ENCODE results near the gene PABPN1. TPM values are rescaled to one million over a fixed set of nuclear protein-coding genes. Genes with fewer than 3 reads are reported as not detected.

Gene PABPN1
- total RNA-seq, 1 experiment from 2014 or later = 184 TPM

- Histone ChIP-seq H3K27ac (ENCODE audit: low read depth, low read length) (peak overlapping the region; percentile 83), H3K4me1 (ENCODE audit: control insufficient read depth in 1 of 2, insufficient read depth in 2 of 2, low read length in 2 of 2) (peaks cover 12 to 23% of the 10 kb centered on the region in 2 experiments; a peak in 3 of 4 replicates), H3K79me2 (ENCODE audit: insufficient read depth, low read length) (peaks cover 31% of the 10 kb centered on the region), H4K20me1 (ENCODE audit: insufficient read depth) (no peaks in the 10 kb centered on the region), H2AFZ (ENCODE audit: low read depth, low read length, poor library complexity, severe bottlenecking) (no peak overlapping the region), H3K36me3 (ENCODE audit: control insufficient read depth in 1 of 2, insufficient read depth in 2 of 2, low read length in 2 of 2) (peaks cover 30 to 31% of the 10 kb centered on the region in 2 experiments; a peak in 3 of 4 replicates), H3K4me3 (replicated peaks in 1 of 2; ENCODE audit: low read depth in 1 of 2, low read length in 2 of 2) (peak overlapping the region; percentile 64 to 98), H3K4me2 (ENCODE audit: low read length) (peak overlapping the region; percentile 89), H3K27me3 (ENCODE audit: insufficient read depth, low read length) (no peaks in the 10 kb centered on the region), H3K9ac (ENCODE audit: low read length) (peak overlapping the region; percentile 97), H3K9me2 (ENCODE audit: insufficient read depth) (no peaks in the 10 kb centered on the region), H3K9me3 (ENCODE audit: control insufficient read depth in 1 of 2, insufficient read depth in 1 of 2, low read depth in 1 of 2, low read length in 2 of 2) (no peaks in the 10 kb centered on the region)
- no peak for TF ChIP-seq SIN3A (IDR thresholded peaks at IDR 0.05; ENCODE audit: low read depth)
- no peak for TF ChIP-seq FOSL1 (IDR thresholded peaks at IDR 0.05; ENCODE audit: low read depth)
- TF ChIP-seq SRF (IDR thresholded peaks at IDR 0.05; ENCODE audit: low read depth) = no peak
- no peak for TF ChIP-seq ELF1 (IDR thresholded peaks at IDR 0.05; ENCODE audit: borderline replicate concordance, low read depth)
- no peak for TF ChIP-seq REST (IDR thresholded peaks at IDR 0.05; ENCODE audit: low read depth)
- TF ChIP-seq ATF3 (IDR thresholded peaks at IDR 0.05) = no peak
- no peak for TF ChIP-seq POLR2AphosphoS5 (IDR thresholded peaks at IDR 0.05; ENCODE audit: low read depth, low read length)
- TF ChIP-seq MAX (IDR thresholded peaks at IDR 0.05) = no peak
- ATAC-seq = no peak
- DNase-seq (ENCODE audit: low read depth, low spot score) = no peak
- POLR2A ChIA-PET = interaction anchor here (1.5 to 2.8 kb wide), 3 partner anchors 17 to 36 kb away, joined by 3 to 21 read pairs (median 13); partner anchors contain the start of genes BCL2L2 and PPP1R3E
- BruUV-seq (replicated peaks) = TSS peak; percentile 38
- intact Hi-C loops (cut with micrococcal nuclease) = no loop called here
- RAD21 ChIA-PET (ENCODE audit: low non-redundant PET in 1 of 2, low total read pairs in 2 of 2, uncharacterized antibody in 2 of 2, unreplicated experiment in 2 of 2) = interaction anchor here in 1 of 2 experiments (1.4 kb wide), 1 partner anchor 16 kb away, joined by 8 read pairs; the partner anchor contains the start of gene BCL2L2
- CTCF ChIA-PET = interaction anchor here (2.5 kb wide), 1 partner anchor 202 kb away, joined by 10 read pairs; no protein-coding TSS in a partner anchor
Observed at GRCh38 chr14:23322568-23323517, 1.6 kb downstream of the PABPN1 start.
